ENCODE measurements around the gene FMN1. TPM values are rescaled to one million over a fixed set of nuclear protein-coding genes. Genes with fewer than 3 reads are reported as not detected.

Gene FMN1
- total and polyA plus RNA-seq, 2 experiments from 2014 or later: 0.53 to 1.8 TPM

DNA sequence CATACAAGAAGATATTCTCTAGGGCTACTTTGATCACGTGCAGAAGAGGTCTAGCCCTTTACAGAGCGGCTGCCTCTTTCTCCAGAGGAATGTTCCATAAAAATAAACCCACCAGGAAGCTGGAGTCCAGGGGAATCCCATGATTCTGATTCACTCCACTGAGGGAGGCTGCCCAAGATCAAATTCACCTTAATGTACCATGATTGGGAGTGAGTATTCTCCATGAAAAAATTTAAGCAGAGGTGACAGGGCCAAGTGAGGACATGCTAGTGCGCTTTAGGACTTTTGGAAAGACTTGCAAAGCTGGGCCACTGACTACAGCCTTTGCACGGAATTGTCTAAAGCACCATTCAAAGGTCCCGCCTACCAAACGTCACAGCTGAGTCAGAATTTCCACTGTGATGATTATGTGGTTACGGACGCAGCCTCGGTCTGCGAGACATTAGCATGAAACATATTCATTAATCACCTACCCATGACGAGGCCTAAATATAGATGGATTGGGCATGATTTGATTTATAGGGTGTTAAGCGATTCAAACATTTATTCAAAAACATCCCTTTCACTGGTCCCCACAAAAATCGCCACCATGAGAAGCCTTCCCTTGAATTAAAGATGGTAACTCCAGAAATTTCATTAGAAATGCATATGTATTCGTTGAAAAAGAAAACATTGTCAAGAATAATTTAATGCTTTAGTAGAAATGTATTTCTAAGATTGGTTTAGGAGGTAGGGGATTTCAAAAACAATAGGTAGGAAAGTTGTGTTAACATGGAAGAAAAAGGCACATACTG is 324.1 kb downstream of the FMN1 start:
- DNase-seq (ENCODE audit: low read depth in 1 of 2, low spot score in 1 of 2): peak in 1 of 2 donors; percentile 95
- Histone ChIP-seq H3K27ac (no peak overlapping the region), H3K4me3 (no peak overlapping the region), H3K9me3 (ENCODE audit: low read depth) (no peaks in the 10 kb centered on the region), H3K36me3 (no peaks in the 10 kb centered on the region), H3K27me3 (no peaks in the 10 kb centered on the region), H3K4me1 (ENCODE audit: low read depth) (peaks cover 7% of the 10 kb centered on the region)
- TF ChIP-seq, protein P1, sequence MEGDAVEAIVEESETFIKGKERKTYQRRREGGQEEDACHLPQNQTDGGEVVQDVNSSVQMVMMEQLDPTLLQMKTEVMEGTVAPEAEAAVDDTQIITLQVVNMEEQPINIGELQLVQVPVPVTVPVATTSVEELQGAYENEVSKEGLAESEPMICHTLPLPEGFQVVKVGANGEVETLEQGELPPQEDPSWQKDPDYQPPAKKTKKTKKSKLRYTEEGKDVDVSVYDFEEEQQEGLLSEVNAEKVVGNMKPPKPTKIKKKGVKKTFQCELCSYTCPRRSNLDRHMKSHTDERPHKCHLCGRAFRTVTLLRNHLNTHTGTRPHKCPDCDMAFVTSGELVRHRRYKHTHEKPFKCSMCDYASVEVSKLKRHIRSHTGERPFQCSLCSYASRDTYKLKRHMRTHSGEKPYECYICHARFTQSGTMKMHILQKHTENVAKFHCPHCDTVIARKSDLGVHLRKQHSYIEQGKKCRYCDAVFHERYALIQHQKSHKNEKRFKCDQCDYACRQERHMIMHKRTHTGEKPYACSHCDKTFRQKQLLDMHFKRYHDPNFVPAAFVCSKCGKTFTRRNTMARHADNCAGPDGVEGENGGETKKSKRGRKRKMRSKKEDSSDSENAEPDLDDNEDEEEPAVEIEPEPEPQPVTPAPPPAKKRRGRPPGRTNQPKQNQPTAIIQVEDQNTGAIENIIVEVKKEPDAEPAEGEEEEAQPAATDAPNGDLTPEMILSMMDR (IDR thresholded peaks at IDR 0.05; ENCODE audit: low read depth, low read length): no peak

DNA sequence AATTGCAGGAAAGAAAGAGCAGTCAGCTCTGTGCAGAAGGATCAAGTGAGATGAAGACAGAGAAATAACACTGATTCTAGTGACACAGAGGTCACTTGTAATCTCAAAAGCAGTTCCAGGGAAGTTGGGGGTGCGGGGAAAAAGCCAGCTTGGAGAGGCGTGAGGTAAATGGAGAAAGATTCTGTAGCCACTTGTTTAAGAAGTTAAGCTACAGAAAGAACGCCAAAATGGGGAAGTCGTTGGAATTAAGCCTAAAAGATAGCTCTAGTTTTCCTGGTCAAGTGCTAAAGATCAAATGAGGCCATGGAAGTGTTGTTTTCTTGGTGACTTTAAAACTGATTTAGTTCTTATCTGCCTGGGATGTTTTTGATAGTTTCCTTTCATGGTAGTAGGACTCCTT is 324.7 kb downstream of the FMN1 start:
- Histone ChIP-seq H3K4me3 (no peak overlapping the region), H3K9me3 (ENCODE audit: low read depth) (no peaks in the 10 kb centered on the region), H3K27me3 (no peaks in the 10 kb centered on the region), H3K36me3 (no peaks in the 10 kb centered on the region), H3K4me1 (ENCODE audit: low read depth) (peaks cover 7% of the 10 kb centered on the region), H3K27ac (no peak overlapping the region)
- TF ChIP-seq, protein P1 (IDR thresholded peaks at IDR 0.05; ENCODE audit: low read depth, low read length): no peak
- no peak for DNase-seq (ENCODE audit: low read depth in 1 of 2, low spot score in 1 of 2)

DNA sequence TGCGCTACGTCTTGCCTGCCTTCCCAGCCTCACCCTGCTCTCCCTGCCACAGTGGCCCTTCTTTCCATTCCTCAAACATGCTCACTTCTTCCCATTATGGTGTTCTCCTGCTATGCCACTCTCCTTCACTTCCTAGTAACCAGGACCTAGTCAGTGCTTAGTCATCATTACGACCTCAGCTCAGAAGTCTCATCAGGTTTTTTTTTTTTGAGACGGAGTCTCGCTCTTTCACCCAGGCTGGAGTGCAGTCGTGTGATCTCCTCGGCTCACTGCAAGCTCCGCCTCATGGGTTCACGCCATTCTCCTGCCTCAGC is 327.2 kb downstream of the FMN1 start:
- Histone ChIP-seq H3K4me1 (ENCODE audit: low read depth) (peaks cover 7% of the 10 kb centered on the region), H3K27ac (no peak overlapping the region), H3K9me3 (ENCODE audit: low read depth) (no peaks in the 10 kb centered on the region), H3K36me3 (no peaks in the 10 kb centered on the region), H3K4me3 (no peak overlapping the region), H3K27me3 (no peaks in the 10 kb centered on the region)
- peak in 1 of 2 donors; percentile 82 for DNase-seq (ENCODE audit: low read depth in 1 of 2, low spot score in 1 of 2)
- TF ChIP-seq, protein P1 (IDR thresholded peaks at IDR 0.05; ENCODE audit: low read depth, low read length): no peak

DNA sequence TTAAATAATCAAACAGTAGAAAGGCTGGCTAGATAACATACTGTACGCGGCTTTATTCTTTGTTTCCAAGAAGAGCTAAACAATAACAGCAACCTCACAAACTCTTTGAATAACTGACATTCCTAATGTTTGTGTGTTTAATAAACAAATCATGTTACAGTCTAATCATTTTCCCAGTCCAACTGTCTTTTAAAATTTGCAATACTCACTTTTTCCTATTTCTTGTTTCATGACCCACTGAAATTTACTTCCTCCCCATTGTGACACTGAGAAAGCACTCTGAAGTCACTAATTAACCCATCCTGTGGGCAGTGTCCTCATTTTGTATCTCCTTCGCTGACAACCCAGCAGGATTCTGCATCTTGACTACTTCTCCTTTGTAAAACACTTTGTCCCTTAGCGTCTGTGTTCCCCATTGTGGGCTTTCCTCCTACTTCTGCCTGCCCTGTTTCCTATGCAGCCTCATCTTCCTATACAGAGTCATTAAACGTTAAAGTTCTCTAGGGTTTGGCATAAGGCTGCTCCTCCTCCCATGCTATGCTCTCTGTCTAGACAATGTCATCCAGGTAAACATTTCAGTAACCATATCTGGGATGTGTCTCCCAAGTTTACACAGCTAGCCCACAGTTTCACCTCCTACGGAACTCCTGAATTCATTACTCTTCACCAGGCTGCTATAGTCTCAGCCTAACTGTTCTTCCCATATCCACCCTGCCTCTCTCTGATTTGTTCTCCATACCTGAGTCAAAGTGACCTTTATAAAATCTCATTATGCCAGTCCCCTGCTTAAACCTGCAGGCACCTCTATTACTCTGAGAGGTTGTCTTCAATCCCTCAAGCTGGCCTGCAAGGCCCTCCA is 327.8 kb downstream of the FMN1 start:
- H3K36me3 ChIP-seq: no peaks in the 10 kb centered on the region
- no peak overlapping the region for H3K27ac ChIP-seq
- no peaks in the 10 kb centered on the region for H3K27me3 ChIP-seq
- H3K4me3 ChIP-seq: no peak overlapping the region
- DNase-seq (ENCODE audit: low read depth in 1 of 2, low spot score in 1 of 2): no peak
- TF ChIP-seq, protein P1 (IDR thresholded peaks at IDR 0.05; ENCODE audit: low read depth, low read length): no peak
- peaks cover 7% of the 10 kb centered on the region for H3K4me1 ChIP-seq (ENCODE audit: low read depth)
- H3K9me3 ChIP-seq (ENCODE audit: low read depth): no peaks in the 10 kb centered on the region

DNA sequence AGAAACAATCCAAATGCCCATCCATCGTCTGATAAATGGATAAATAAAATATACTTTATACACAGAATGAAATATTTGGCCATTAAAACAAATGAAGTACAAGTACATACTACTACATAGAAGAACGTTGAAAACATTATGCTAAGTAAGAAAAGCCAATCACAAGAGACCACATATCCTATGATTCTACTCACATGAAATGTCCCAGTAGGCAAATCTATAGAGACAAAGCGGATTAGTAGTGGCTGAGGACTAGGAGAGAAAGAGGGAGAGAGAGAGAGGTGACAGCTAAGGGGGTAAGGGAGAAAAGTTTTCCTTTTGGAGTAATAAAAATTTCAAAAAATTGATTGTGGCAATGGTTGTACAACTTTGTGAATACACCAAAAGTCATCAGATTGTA is 329.7 kb downstream of the FMN1 start:
- Histone ChIP-seq H3K36me3 (no peaks in the 10 kb centered on the region), H3K4me1 (ENCODE audit: low read depth) (peaks cover 4% of the 10 kb centered on the region), H3K4me3 (no peak overlapping the region), H3K27ac (no peak overlapping the region), H3K27me3 (no peaks in the 10 kb centered on the region), H3K9me3 (ENCODE audit: low read depth) (no peaks in the 10 kb centered on the region)
- DNase-seq (ENCODE audit: low read depth in 1 of 2, low spot score in 1 of 2): no peak
- TF ChIP-seq, protein P1 (IDR thresholded peaks at IDR 0.05; ENCODE audit: low read depth, low read length): no peak

Data from cardiac muscle cell (in vitro differentiated cells and primary cell).